Measurements from ENCODE around the gene KSR1. TPM values are rescaled to one million over a fixed set of nuclear protein-coding genes. Genes with fewer than 3 reads are reported as not detected.

The KSR1 gene
- total and polyA plus RNA-seq, 9 of the 15 experiments (the other 6 are each of a cell fraction or from before 2014, with no cell fraction given): 1.4 to 51.7 (median 18.4) TPM

DNA sequence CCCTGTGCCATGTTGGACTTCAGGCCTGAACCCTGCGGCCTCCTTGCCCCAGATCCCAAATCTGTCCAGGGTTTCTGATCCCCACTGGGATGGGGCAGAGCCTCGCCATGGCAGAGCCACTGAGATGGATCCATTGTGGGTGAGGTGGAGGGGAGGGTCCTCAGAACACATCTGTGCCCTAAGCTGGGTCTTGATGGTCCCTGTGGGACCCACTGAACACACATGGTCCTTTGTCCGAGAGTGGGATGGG lies 38.0 kb upstream of the KSR1 start:
- DNase-seq (ENCODE audit: extremely low read depth in 1 of 4, low spot score in 3 of 4) (no peak), ATAC-seq (no peak), FAIRE-seq (no peak)
- TF ChIP-seq SREBF2 (CRISPR knock-in tag; IDR thresholded peaks at IDR 0.05) (no peak), RUNX1 (IDR thresholded peaks at IDR 0.05; ENCODE audit: low read depth) (no peak), ZNF224 (CRISPR knock-in tag; IDR thresholded peaks at IDR 0.05) (no peak), CHD4 (IDR thresholded peaks at IDR 0.05; ENCODE audit: insufficient read depth, insufficient replicate concordance, low read depth, low read length, poor library complexity, severe bottlenecking) (no peak), FOXP1 (CRISPR knock-in tag; IDR thresholded peaks at IDR 0.05) (no peak), BRD4 (IDR thresholded peaks at IDR 0.05) (no peak), ZNF699 (CRISPR knock-in tag; IDR thresholded peaks at IDR 0.05; ENCODE audit: insufficient replicate concordance) (no peak), GTF2F1 (IDR thresholded peaks at IDR 0.05; ENCODE audit: low read depth, low read length) (no peak), SUPT5H (IDR thresholded peaks at IDR 0.05) (no peak), ZNF23 (CRISPR knock-in tag; IDR thresholded peaks at IDR 0.05) (no peak), ZNF717 (CRISPR knock-in tag; IDR thresholded peaks at IDR 0.05) (no peak)
- TF ChIP-seq, protein P1, sequence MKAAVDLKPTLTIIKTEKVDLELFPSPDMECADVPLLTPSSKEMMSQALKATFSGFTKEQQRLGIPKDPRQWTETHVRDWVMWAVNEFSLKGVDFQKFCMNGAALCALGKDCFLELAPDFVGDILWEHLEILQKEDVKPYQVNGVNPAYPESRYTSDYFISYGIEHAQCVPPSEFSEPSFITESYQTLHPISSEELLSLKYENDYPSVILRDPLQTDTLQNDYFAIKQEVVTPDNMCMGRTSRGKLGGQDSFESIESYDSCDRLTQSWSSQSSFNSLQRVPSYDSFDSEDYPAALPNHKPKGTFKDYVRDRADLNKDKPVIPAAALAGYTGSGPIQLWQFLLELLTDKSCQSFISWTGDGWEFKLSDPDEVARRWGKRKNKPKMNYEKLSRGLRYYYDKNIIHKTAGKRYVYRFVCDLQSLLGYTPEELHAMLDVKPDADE (conservative IDR thresholded peaks at IDR 0.05; ENCODE audit: control insufficient read depth, low read depth, low read length): no peak
- TF ChIP-seq, protein P2, sequence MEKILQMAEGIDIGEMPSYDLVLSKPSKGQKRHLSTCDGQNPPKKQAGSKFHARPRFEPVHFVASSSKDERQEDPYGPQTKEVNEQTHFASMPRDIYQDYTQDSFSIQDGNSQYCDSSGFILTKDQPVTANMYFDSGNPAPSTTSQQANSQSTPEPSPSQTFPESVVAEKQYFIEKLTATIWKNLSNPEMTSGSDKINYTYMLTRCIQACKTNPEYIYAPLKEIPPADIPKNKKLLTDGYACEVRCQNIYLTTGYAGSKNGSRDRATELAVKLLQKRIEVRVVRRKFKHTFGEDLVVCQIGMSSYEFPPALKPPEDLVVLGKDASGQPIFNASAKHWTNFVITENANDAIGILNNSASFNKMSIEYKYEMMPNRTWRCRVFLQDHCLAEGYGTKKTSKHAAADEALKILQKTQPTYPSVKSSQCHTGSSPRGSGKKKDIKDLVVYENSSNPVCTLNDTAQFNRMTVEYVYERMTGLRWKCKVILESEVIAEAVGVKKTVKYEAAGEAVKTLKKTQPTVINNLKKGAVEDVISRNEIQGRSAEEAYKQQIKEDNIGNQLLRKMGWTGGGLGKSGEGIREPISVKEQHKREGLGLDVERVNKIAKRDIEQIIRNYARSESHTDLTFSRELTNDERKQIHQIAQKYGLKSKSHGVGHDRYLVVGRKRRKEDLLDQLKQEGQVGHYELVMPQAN (IDR thresholded peaks at IDR 0.05; ENCODE audit: borderline replicate concordance): no peak
- TF ChIP-seq, protein P3, sequence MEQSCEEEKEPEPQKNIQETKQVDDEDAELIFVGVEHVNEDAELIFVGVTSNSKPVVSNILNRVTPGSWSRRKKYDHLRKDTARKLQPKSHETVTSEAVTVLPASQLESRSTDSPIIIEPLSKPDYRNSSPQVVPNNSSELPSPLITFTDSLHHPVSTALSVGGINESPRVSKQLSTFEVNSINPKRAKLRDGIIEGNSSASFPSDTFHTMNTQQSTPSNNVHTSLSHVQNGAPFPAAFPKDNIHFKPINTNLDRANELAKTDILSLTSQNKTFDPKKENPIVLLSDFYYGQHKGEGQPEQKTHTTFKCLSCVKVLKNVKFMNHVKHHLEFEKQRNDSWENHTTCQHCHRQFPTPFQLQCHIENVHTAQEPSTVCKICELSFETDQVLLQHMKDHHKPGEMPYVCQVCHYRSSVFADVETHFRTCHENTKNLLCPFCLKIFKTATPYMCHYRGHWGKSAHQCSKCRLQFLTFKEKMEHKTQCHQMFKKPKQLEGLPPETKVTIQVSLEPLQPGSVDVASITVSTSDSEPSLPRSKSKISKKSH (CRISPR knock-in tag; IDR thresholded peaks at IDR 0.05): no peak
- no TSS peak for BruUV-seq (replicated peaks)
- Histone ChIP-seq H3K9me1 (ENCODE audit: control insufficient read depth, insufficient read depth, low read length) (no peaks in the 10 kb centered on the region), H3K4me2 (ENCODE audit: insufficient read depth, low read length) (no peak overlapping the region), H3K27ac (ENCODE audit: extremely low read depth, low read depth, low read length) (no peak overlapping the region), H2AFZ (ENCODE audit: low read depth, low read length) (no peak overlapping the region), H3K36me3 (ENCODE audit: control insufficient read depth, insufficient read depth, low read length) (no peaks in the 10 kb centered on the region), H3K4me1 (replicated peaks in 1 of 2; ENCODE audit: control insufficient read depth in 2 of 2, insufficient read depth in 2 of 2, low read length in 2 of 2) (peaks cover 0 to 6% of the 10 kb centered on the region in 2 experiments; a peak in 2 of 5 replicates), H3K27me3 (ENCODE audit: control insufficient read depth in 2 of 2, insufficient read depth in 2 of 2, low read length in 2 of 2) (no peaks in the 10 kb centered on the region), H3K4me3 (no peak overlapping the region), H3K79me2 (ENCODE audit: control insufficient read depth, insufficient read depth, low read length) (no peaks in the 10 kb centered on the region), H3K9ac (ENCODE audit: insufficient read depth in 1 of 2, low read depth in 2 of 2, low read length in 2 of 2) (no peak overlapping the region), H4K20me1 (replicated peaks; ENCODE audit: control insufficient read depth, insufficient read depth, low read length) (no peaks in the 10 kb centered on the region), H3K9me3 (replicated peaks; ENCODE audit: control insufficient read depth, insufficient read depth, low read depth, low read length) (no peaks in the 10 kb centered on the region)
- intact Hi-C loops (cut with micrococcal nuclease): no loop called here
- ChIA-PET CTCF (ENCODE audit: low intra/inter-chr PET ratio) (no interaction called here), POLR2A (interaction anchor here (0.6 to 1.0 kb wide), 3 partner anchors 18 to 27 kb away, joined by 3 read pairs; no protein-coding TSS in a partner anchor)
- in situ Hi-C loops (cut with MboI): no loop called here
- WGBS (ENCODE audit: insufficient coverage, low coverage, missing lambda C conversion rate): 35% methylated on average over 3 of the region's 3 CpGs
